ENCODE measurements around the gene TFF3.

Gene TFF3

DNA sequence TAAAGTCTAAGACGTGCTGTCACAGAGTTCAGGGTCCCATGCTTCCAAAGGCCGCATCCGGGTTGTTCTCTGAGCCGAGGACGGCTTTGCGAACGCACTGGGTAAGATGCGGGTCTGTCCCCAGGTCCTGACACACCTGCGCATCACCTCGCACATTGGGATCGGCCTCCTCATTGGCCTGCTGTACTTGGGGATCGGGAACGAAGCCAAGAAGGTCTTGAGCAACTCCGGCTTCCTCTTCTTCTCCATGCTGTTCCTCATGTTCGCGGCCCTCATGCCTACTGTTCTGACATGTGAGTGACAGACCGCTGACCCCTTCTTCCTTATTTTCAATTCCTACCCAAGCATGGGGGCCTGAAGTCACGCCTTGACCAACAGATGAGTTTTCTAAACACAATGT lies 25.3 kb downstream of the TFF3 start:
- no peak for DNase-seq (ENCODE audit: low read depth in 2 of 2)

DNA sequence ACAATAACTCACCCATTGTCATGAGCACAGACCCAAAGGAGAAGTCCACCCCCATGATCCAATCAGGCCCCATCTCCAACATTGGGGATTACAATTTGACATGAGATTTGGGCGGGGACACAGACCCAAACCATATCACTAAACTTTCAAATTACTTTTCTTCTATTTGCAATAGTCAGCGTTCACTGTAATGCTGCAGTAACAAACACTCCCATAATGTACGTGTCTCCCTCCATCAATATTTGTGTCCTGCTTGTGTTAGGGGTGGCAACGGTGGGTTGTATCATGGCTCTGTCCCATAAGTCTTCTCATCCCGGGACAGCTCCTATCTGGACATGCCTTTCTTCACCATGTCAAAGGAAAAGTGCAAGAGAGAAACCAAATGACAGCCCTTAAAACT lies 26.2 kb downstream of the TFF3 start:
- DNase-seq (ENCODE audit: low read depth in 2 of 2) = no peak

DNA sequence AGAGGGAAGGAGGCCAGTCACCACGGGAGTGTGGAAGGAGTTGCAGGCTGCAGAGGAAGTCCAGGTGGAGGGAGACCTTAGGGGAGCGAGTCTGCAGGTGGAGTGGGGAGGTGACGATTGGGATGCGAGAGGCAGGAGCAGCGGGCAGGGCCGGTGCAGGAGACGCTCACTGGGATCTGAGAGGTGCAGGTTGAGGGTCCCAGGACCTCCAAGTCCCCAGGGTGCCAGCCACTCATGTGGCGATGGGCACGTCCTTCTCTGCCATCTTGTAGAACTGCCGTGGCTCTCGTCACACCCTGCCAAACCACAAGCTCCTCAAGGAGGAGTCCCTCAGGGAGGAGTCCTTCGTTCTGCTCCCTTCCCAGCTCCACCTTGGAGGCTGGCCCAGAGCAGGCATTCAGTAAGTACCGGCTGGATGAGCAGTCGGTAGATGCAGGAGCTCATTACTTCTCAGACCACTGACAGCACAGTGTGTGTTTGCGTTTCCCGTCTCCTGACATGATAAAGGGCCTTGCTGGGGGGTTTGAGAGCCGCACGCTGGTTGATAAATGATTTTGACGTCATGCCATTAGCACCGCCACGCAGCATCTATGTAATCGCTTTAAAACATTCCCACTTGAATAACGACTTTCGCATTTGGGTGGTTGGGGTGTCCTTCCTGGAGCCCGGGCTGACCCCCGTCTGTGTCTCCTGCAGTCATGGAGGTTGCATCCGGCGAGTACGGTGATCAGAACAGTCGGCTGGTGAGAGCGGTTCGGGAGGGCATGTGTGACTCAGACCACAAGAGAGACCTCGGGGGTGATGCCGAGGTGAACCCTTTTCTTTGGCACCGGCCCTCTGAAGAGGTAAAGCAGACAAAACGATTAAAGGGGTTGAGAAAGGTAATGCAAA lies 27.8 kb downstream of the TFF3 start:
- no peak for DNase-seq (ENCODE audit: low read depth in 2 of 2)

DNA sequence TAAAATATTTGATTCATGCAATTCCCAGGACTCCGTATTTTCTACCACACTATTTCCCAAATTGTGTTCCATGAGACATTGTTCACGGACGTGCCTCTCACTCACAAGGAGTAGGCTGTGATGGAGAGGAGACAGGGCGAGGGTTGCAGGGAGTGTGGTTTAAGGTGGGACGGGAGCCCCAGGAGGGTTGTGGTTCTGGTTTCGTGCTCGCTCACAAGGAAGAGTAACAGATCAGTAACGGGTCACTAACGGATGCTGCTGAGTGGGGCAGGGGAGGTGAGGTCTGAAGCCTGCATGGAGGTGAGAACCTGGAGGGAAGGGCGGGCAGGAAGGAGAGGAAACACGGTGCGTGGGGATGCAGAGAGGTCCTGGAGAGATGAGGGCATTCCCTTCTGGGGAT lies 28.8 kb downstream of the TFF3 start:
- no peak for DNase-seq (ENCODE audit: low read depth in 2 of 2)

DNA sequence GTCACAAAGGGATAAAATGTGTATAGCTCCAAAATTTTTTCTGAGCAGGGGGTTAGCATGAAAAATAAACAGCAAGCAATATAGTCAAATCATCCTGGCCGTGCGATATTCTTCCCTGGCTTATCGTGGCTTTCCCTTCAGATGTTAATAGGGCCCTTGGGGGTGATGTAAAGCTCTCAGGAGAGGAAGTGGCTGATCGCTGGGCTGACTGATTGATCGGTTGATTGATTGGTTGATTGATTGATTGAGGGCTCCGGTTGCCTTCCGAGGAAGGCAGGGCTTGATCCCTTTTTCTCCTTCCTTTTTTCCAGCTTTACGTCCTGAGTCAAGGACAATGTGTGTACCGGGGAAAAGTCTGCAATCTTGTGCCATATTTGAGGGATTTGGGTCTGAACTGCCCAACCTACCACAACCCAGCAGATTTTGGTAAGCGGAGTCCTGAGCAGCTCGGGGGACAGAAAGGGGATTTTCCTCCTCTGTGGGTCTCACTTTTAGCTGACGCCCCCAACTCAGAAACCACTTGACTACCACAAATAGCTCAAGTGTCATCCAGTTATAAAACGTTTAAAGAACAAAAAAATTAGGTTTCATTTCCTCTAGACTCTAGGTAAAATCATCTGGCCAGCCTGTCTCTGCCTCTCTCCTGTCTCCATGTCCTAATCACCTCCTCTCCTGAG lies 29.5 kb downstream of the TFF3 start:
- DNase-seq (ENCODE audit: low read depth in 2 of 2) = no peak

DNA sequence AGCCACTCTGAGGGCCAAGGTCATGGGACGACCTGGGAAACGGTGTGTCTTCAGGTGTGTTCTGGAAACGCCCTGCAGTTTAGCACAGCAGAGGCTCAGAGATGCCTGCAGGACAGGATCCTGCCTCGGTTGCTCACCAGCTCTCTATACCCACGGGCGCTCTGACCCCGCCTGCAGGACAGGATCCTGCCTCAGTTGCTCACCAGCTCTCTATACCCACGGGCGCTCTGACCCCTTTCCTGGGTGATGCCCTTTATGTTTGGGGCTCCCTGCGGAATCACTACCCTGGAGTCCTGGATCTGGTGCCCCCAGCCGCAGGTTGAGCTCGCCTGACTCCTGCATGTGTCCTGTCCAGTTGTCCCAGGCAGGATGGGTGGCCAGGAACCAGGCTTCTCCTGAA lies 32.5 kb downstream of the TFF3 start:
- DNase-seq (ENCODE audit: low read depth in 2 of 2) = no peak

DNA sequence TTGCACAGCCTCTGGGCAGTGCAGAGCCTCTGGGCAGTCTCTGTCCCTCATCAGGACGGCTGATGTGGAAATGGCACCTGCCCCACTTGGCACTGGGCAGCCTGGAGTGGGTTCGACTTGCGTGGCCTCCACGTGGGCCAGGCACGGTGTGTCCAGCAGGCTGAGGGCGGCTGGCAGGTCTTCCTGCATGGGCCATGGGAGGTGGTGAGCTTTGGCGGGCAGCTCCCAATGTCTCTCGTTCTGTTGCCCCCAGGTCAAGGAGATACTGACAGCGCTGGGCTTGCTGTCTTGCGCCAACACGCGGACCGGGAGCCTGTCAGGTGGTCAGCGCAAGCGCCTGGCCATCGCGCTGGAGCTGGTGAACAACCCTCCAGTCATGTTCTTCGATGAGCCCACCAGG lies 33.2 kb downstream of the TFF3 start:
- no peak for DNase-seq (ENCODE audit: low read depth in 2 of 2)

DNA sequence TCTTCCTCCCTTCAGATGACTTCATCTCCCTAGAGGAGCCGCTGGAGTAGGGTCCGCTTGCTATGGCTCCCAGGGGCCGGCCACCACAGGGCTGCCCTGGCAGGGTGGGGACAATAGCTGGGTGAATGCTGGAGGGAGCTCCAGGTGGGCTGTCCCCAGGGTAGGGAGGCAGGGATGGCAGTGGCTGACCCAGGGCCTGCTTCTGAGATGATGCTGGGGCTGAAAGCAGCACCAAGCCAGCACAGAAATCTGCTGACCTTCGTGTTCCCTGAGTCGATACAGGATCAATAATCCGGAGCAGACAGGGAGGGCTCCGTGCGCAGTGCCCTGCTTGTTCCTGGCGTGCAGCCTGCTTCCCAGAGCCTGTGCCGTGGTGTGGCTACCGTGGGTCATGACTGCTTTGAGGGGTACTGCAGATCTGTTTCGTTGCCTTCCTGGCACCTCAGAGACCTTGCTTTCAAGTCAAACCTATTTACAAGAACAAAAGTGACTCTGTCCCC lies 34.0 kb downstream of the TFF3 start:
- DNase-seq (ENCODE audit: low read depth in 2 of 2) = no peak

DNA sequence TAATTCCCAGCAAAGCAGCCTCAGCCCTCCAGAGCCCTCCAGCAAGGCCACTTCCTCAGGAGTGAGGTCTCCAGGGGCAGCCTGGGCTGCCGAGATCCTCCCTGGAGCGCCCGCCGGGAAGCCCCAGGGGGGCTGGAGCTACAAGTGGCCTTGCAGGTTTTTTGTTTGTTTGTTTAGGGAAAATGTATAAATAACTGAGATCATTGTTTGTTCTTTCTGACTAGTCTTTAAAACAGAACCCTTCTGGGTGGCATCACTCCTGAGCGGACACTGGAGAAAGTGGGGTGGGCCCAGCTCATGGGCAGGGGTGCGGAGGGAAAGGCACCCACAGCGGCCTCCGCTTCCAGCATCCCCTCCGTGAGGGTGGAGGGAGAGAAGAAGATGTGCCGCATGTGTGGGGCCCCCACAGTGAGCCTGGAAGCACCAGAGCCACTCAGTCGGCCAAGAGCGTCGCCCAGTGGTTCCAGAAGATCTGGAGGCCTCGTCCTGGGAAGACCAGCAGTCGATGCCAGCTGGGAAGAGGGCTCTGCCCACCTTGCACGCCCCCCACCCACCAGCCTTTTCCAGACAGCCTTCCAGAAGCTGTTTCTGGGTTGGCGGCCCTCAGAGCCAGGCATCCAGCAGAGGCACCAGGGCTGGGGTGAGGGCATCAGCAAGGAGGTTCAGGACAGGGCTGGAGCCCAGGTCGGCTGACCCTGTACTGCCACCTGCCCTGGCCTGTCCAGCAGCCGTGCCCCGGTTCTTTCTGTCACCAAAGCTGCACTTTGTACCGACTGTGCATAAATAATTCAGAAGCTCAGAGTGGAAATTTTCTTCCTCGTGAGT lies 34.6 kb downstream of the TFF3 start:
- DNase-seq (ENCODE audit: low read depth in 2 of 2) = no peak

DNA sequence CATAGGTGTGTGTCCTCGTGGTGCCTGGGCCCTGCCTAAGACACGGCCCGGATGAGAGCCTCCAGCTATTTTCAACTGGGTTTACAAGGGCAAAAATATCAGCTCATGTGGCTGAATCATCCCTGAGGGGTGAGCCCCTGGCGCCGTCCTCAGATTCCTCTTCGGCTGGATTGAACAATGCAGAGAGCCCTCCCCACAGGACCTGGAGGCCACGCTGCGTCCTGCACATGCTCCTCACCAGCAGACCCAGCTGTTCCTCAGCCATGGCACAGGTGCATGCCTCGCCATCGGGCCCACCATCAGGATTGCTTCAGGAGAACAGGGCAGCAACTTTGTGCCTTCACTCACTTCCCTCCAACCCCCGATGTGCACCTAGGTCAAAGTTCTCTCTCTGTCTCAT lies 35.3 kb downstream of the TFF3 start:
- no peak for DNase-seq (ENCODE audit: low read depth in 2 of 2)

DNA sequence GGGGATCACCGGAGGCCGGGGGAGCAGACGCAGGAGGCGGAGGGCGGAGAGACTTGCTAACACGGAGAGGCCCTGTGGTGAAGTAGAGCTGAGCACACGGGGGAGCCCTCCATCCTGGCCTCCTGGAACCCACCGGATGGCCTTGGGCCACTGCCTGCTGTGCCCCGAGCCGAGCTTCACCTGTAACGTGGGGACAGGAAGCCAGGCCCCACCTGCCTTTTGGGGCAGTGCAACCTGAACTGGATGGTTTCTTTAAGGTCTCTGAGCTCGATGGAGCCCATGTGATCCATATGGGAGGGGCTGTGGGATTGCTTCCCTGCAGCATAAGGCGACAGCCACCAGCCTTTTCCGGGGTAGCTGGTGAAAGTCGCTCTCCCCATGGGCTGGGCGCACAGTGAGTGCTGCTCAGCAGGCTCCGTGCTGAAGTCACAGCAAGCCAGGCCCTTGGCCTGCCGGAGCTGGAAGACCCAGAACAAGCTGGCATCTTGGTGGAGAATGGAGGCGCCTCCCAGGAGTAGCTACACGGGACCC lies 35.8 kb downstream of the TFF3 start:
- DNase-seq (ENCODE audit: low read depth in 2 of 2) = no peak

DNA sequence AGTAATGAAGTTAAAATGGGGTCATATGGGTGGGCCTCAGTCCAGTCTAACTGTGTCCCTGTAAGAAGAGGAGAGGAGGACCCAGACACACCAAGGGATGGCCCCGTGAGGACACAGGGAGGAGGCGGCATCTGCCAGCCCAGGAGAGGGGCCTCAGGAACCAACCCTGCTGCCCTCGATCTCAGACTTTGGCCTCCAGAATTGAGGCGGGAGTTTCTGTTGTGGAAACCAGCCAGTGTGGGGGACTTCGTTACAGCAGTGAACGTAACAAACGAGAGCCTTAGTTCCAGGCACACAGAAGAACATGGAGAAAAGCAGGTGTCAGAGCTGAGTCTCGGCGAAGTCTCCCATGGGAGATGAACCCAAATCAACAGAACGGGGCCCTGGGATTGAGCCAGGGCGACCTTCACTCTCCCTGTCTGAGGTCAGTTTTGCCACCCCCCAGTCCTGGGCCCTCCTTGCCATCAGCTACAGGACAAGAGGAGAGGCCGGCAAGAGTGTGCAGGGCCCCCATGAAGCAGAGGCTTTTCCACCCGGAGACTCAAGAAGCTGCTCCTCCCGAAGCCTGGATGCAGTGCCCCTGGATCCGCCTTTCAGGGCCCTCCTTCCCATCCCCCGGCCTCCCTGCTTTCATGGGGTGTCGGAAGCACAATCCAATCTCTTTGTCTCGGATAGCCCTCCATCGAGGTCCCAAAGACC lies 36.6 kb downstream of the TFF3 start:
- no peak for DNase-seq (ENCODE audit: low read depth in 2 of 2)

DNA sequence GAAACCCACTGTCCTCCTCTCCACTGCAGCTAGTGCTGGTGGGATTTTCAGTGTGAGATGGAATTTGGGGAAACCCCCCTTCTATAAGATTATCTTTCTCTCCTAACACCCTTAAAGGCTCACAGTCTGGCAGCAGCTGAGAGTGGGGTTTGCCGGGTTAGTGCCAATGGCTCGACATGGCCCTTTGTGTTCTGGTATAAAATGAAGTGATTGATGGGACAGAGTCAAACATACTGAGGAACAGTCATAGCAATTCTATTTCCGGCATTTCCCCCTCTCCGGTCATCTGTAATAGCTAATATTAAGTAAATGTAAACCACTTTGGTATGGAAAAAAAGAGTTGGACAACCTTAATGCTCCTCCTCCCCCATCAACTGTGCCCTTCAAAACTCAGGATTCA lies 37.6 kb downstream of the TFF3 start:
- no peak for DNase-seq (ENCODE audit: low read depth in 2 of 2)

DNA sequence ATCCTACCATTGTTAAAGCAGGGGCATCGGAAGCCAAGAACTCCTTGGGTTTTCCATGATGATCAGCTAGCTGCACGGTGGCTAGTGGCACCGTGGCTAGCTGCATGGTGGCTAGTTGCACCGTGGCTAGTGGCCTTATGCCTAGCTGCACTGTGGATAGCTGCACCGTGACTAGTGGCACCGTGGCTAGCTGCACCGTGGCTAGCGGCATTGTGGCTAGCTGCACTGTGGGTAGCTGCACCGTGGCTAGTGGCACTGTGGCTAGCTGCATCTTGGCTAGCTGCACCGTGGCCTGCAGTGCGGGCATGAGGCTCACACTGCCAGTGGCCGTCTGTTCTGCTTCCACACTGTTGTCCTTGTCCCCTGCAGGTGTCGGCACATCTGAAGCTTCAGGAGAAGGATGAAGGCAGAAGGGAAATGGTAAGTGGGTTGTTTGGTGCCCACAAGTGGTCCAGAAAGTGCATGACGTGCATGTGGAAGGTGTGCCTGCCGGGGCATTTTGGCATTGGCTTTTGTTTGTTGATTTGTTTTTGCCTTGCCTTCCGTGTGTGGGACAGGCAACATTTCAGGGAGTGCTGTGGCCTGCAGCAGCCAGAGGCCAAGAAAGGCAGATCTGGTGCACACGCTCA lies 38.6 kb downstream of the TFF3 start:
- no peak for DNase-seq (ENCODE audit: low read depth in 2 of 2)

DNA sequence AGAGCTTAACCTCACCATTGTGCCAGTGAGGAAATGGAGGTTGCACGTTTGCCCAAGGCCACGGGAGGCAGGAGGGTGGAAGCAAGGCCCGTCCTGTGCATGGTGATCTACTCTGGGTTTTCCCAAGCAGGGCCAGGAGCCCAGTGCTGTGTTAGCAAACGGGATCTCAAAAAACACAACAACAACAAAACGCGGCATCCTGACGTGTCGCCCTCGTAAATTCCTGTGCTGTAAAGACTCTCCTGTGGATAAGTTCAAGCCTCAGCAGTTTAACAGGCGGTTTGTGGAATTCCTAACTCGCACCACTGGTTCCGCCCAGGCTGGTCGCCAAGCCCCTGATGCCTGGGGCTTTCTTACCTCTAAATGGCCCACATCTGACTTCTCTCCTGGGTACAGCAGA lies 39.1 kb downstream of the TFF3 start:
- no peak for DNase-seq (ENCODE audit: low read depth in 2 of 2)

DNA sequence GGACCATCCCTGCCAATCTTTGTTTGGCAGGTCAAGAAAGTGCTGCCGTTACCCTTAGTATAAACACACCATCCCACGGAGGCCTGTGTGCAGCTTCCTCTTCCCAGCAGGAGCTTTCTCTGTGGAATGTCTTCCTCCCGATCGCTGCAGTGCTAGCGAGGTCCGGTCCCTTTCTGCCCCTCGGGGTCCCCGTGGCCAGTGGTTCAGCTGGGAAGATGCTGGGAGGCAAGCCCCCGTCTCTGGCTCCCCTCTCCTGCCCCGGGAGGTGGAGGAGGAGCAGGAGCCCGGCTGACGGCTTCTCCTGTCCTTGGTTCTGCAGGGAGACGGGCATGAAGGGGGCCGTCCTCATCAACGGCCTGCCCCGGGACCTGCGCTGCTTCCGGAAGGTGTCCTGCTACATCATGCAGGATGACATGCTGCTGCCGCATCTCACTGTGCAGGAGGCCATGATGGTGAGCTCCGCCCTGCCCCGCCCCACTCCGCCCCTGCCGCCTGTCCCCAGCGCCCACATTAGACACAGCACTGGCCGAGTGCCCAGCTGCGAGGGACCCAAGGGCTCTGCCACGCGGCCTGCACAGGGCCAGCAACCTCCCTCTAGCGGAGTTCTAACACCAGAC lies 42.1 kb downstream of the TFF3 start:
- no peak for DNase-seq (ENCODE audit: low read depth in 2 of 2)

DNA sequence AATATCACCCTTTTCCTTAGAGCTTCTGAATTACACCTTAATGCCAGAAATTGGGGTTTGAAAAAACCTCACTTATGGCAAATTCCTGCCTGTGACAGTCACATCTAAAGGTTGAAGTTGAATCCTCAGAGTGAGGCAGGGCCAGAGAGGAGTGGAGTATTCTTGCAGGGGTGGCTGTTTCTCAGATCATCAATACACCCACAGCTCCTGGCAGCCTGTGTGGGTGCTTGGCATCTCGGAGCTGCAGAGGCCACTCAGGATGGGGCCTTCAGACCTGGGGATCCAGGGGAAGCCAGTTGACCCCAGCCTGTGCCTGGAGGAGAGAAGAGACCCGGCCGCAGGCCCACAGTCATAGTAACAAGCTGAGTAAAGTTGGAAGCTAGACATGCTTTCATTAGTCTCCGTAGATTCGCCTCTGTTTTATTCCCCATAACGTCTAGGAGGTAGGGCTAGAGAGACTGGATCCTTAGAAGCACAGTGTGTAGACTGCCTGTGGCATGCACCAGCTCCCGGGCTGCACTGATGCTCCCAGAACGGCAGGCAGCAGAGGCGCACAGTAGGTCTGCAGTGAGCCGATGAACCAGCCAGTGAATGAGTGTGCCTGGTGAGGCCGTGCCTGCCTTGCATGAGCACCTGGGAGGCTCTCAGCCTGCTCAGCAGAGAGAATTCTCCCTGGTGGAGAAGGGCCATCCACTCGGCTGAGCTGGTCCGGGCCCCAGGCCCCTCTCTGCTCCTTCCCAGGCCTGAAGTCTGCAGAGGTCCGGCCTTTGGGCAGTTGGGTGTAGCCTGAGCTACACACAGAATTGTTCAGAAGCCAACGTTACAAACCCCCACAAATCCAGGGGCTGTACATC lies 42.9 kb downstream of the TFF3 start:
- no peak for DNase-seq (ENCODE audit: low read depth in 2 of 2)

DNA sequence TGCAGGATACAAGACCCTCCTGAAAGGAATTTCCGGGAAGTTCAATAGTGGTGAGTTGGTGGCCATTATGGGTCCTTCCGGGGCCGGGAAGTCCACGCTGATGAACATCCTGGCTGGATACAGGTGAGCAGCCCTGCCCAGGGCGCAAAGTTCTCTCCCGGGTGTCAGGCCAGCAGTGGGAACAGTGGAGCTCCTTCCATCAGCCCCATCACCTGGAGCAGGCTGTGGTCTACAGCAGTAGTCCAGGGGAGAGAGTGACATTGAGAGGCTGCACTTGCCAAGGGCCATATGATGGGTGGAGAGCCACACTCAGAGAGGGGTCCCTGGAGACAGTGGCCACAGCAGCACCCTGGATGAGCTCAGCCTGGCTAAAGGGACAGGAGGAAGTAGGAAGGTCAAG lies 44.1 kb downstream of the TFF3 start:
- no peak for DNase-seq (ENCODE audit: low read depth in 2 of 2)

DNA sequence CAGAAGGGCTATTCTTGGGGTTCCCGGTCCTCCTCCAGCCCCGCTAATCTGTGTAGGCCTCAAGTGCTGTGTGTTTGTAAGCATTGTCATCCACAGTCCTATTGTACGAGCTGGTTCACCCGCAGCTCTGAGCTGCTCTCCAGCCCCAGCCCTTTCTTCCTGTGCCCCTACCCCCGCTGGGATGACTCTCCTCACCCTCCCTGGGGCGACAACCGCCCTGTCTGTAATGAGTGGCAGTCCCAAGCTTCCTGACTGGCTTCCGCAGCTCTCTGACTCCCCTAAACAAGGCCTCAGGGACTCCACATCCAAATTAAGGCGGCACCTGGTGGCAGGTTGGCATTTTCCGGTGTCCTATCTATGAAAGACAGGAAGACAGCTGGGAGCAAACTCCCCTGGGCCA lies 45.8 kb downstream of the TFF3 start:
- no peak for DNase-seq (ENCODE audit: low read depth in 2 of 2)

Measured in stimulated activated CD8-positive, alpha-beta memory T cell treated with anti-CD3 and anti-CD28 coated beads, Interleukin-2, amount 100 ng/mL, for 48 hours (primary cell).